GM13977 (cell line): ENCODE measurements around the gene TTC28.
"Not testable (repeated sequence)": the region's sequence is repeated elsewhere in the genome, so short reads cannot be mapped to it uniquely, and the experiment has no call there.

Source experiments
- DNase-seq: peaks from one replicate; pipeline ENCODE4 v3.0.0; 2012; ENCODE audit warnings: low spot score
- in situ Hi-C: fragments of 300-500 bp; cut with MboI; formaldehyde crosslinking; loops from one replicate; pipeline ENCODE4 v1.12.0; 2022; ENCODE audit warnings: low sequenced_read_pairs, low pct_unique_long_range_greater_than_20kb, mixed read lengths, inconsistent platforms; ENCODE audit not compliant: unreplicated experiment
- TF ChIP-seq, protein P1 (sequence below): IDR thresholded peaks from 2 replicates; pipeline ENCODE4 v1.5.1; 2012; ENCODE audit warnings: mild to moderate bottlenecking, control low read depth; ENCODE audit not compliant: insufficient read depth; ENCODE audit errors: extremely low read depth, missing control alignments

The TTC28 gene

DNA sequence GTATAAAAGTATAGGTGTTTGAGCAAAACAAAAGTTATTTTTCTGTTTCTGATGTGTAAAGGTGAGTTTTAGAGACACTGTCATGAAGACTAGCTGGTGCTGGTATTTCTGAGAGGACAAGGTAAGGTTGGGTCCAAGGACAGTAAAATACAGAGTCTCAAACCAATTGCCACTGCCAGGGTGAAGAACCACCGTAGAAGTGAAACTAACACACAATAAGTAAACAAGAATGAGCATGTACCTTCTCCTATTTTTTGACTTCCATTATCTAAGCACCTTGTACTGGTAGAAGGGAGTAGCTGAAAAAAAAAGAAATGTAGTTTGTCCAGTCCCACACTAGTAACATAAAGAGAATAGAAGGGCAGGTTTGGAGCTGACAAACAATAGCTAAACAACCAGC is 117.3 kb downstream of the TTC28 start:
- TF ChIP-seq, protein P1, sequence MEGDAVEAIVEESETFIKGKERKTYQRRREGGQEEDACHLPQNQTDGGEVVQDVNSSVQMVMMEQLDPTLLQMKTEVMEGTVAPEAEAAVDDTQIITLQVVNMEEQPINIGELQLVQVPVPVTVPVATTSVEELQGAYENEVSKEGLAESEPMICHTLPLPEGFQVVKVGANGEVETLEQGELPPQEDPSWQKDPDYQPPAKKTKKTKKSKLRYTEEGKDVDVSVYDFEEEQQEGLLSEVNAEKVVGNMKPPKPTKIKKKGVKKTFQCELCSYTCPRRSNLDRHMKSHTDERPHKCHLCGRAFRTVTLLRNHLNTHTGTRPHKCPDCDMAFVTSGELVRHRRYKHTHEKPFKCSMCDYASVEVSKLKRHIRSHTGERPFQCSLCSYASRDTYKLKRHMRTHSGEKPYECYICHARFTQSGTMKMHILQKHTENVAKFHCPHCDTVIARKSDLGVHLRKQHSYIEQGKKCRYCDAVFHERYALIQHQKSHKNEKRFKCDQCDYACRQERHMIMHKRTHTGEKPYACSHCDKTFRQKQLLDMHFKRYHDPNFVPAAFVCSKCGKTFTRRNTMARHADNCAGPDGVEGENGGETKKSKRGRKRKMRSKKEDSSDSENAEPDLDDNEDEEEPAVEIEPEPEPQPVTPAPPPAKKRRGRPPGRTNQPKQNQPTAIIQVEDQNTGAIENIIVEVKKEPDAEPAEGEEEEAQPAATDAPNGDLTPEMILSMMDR = no peak
- in situ Hi-C loops = no loop called here
- DNase-seq = no peak

GRCh38 chr22:28560743-28561101 is 118.9 kb downstream of the TTC28 start:
- DNase-seq, in situ Hi-C loops: not testable (repeated sequence)

GRCh38 chr22:28560046-28560742 is 119.4 kb downstream of the TTC28 start:
- DNase-seq = no peak
- TF ChIP-seq, protein P1 = no peak
- in situ Hi-C loops = no loop called here

- in situ Hi-C loops = no loop called here
- TF ChIP-seq, protein P1 = no peak
Observed at GRCh38 chr22:28557184-28557583, 122.5 kb downstream of the TTC28 start.

DNA sequence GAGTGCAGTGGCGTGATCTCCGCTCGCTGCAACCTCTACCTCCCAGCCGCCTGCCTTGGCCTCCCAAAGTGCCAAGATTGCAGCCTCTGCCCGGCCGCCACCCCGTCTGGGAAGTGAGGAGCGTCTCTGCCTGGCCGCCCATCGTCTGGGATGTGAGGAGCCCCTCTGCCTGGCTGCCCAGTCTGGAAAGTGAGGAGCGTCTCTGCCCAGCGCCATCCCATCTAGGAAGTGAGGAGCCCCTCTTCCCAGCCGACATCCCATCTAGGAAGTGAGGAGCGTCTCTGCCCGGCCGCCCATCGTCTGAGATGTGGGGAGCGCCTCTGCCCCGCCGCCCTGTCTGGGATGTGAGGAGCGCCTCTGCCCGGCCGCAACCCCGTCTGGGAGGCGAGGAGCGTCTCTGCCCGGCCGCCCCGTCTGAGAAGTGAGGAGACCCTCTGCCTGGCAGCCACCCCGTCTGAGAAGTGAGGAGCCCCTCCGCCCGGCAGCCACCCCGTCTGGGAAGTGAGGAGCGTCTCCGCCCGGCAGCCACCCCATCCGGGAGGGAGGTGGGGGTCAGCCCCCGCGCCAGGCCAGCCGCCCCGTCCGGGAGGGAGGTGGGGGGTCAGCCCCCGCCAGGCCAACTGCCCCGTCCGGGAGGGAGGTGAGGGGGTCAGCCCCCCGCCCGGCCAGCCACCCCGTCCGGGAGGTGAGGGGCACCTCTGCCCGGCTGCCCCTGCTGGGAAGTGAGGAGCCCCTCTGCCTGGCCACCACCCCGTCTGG is 126.4 kb downstream of the TTC28 start:
- DNase-seq, in situ Hi-C loops: not testable (repeated sequence)

More at GRCh38 chr22:28557184-28557583, 122.5 kb downstream of the TTC28 start:
- no peak for DNase-seq

GRCh38 chr22:28548406-28548805 is 131.2 kb downstream of the TTC28 start:
- in situ Hi-C loops = no loop called here
- no peak for DNase-seq
- TF ChIP-seq, protein P1 = no peak

- in situ Hi-C loops = no loop called here
- TF ChIP-seq, protein P1 = no peak
- no peak for DNase-seq
Observed at GRCh38 chr22:28547132-28547842, 132.4 kb downstream of the TTC28 start.
